ENCODE data around the gene TBC1D8.

TBC1D8 gene

GRCh38 chr2:100972452-100972851 lies 178.7 kb downstream of the TBC1D8 start:
- DNase-seq = no peak

- DNase-seq = no peak
Measured at GRCh38 chr2:100971221-100971620, 180.0 kb downstream of the TBC1D8 start.

- DNase-seq = no peak
Measured at GRCh38 chr2:100969998-100970397, 181.2 kb downstream of the TBC1D8 start.

GRCh38 chr2:100968146-100969145 lies 182.7 kb downstream of the TBC1D8 start:
- no peak for DNase-seq

GRCh38 chr2:100967716-100968115 lies 183.5 kb downstream of the TBC1D8 start:
- DNase-seq = no peak

GRCh38 chr2:100965596-100965995 lies 185.6 kb downstream of the TBC1D8 start:
- DNase-seq = no peak

GRCh38 chr2:100964681-100965169 lies 186.5 kb downstream of the TBC1D8 start:
- no peak for DNase-seq

- DNase-seq = no peak
Measured at GRCh38 chr2:100964222-100964621, 187.0 kb downstream of the TBC1D8 start.

GRCh38 chr2:100963026-100963375 lies 188.2 kb downstream of the TBC1D8 start:
- DNase-seq = no peak

GRCh38 chr2:100962366-100963025 lies 188.7 kb downstream of the TBC1D8 start:
- DNase-seq = no peak

- no peak for DNase-seq
Measured at GRCh38 chr2:100960688-100961087, 190.5 kb downstream of the TBC1D8 start.

- DNase-seq = peak; percentile 12
Measured at GRCh38 chr2:100959225-100959880, 191.8 kb downstream of the TBC1D8 start.

- peak; percentile 68 for DNase-seq
Measured at GRCh38 chr2:100957996-100958653, 193.1 kb downstream of the TBC1D8 start.

Measured in HCEC 1CT (cell line).